GM23248 (cell line): Measurements from ENCODE around the gene PJA1.

Experiments
- EZH2 ChIP-seq: fragments of 200-600 bp; sonication (generic); IDR thresholded peaks from 2 replicates; pipeline ENCODE4 v1.6.1; 2018; ENCODE audit warnings: antibody characterized with exemption, mild to moderate bottlenecking; ENCODE audit not compliant: insufficient read depth, poor library complexity, severe bottlenecking
- EZH2phosphoT487 ChIP-seq: fragments of 200-600 bp; sonication (generic); IDR thresholded peaks from 2 replicates; pipeline ENCODE4 v1.6.1; 2018; ENCODE audit warnings: antibody characterized with exemption, moderate library complexity, mild to moderate bottlenecking, low read depth; ENCODE audit not compliant: insufficient read depth

DNA sequence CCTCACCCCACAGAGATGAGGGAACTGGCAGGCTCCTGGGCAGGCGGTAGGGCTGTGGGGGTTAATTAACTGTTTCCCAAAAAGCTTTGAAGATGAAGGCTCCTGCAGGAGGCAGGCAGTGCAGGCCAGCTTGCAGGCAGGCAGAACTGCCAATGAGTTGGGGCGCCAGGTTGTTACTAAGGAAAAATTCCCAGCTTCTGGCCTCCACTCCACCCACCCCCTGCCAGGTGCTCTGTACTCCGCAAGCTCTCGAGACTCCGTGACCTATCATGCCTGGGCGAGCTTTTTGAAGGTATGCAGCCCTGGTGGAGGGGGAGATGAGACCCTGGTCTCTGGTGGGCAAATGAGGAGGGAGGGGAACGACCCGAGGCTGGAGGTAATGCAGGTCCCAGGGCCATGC, 41.8 kb downstream of the PJA1 start:
- no peak for TF ChIP-seq EZH2
- no peak for TF ChIP-seq EZH2phosphoT487
